HCT116 (cell line): ENCODE results near the gene CCDC69. TPM values are rescaled to one million over a fixed set of nuclear protein-coding genes. Genes with fewer than 3 reads are reported as not detected.

Experiments
- ATAC-seq: fragments of 200-7000 bp; cut with Tn5 transposase; 2 replicates; pipeline ENCODE4 v1.9.1; 2020; ENCODE audit warnings: mild to moderate bottlenecking, moderate library complexity
- BruUV-seq: library from RNA; stranded (reverse); fragments of 400-500 nt; replicated peaks from 2 replicates; lab custom pipeline; 2021; lab: Mats Ljungman, UMichigan
- CTCF ChIA-PET: fragments of 300-600 bp; sonication (Branson Sonifier 250); formaldehyde crosslinking; loops from one replicate; lab custom pipeline; 2021; ENCODE audit warnings: antibody characterized with exemption; lab: Charles Lee
- POLR2A ChIA-PET: fragments of 300-600, 350-600 bp; sonication (Branson Sonifier 250); formaldehyde crosslinking; loops from one replicate; lab custom pipeline; 2021; ENCODE audit warnings: antibody characterized with exemption; lab: Charles Lee
- RAD21 ChIA-PET, 2 experiments: fragments of 300-600 bp; sonication (Branson Sonifier 250); formaldehyde crosslinking; loops; one replicate each; lab custom pipeline; 2023; ENCODE audit warnings: low total read pairs in 2 of 2; ENCODE audit not compliant: uncharacterized antibody in 2 of 2, unreplicated experiment in 2 of 2, low non-redundant PET in 1 of 2; lab: Charles Lee
- DNase-seq: peaks from one replicate; pipeline ENCODE4 v3.0.0-alpha.2; 2010; ENCODE audit warnings: low read depth, low spot score
- H2AFZ ChIP-seq: fragments of 200-600 bp; shearing (Covaris generic), sonication (generic); 2 replicates; pipeline ENCODE4 v1.6.1; 2017; ENCODE audit warnings: low read depth, mixed run types, mixed read lengths, antibody characterized with exemption, low read length; ENCODE audit not compliant: poor library complexity, severe bottlenecking
- H3K27ac ChIP-seq: 2 replicates; pipeline ENCODE4 v1.5.1; 2012; ENCODE audit warnings: low read depth, low read length
- H3K27me3 ChIP-seq: fragments of 200-600 bp; sonication (generic); 2 replicates; pipeline ENCODE4 v1.6.1; 2016; ENCODE audit warnings: mixed run types, low read length, mixed read lengths; ENCODE audit not compliant: insufficient read depth
- H3K36me3 ChIP-seq, 2 experiments: fragments of 200-500 bp in 1 of 2; fragments of 200-600 bp in 1 of 2; sonication (Bioruptor generic) in 1 of 2; sonication (generic) in 1 of 2; 2 replicates each; pipeline versions ENCODE4 v1.5.1 to v1.6.1; 2014 to 2016; ENCODE audit warnings: low read length in 2 of 2, inconsistent platforms in 1 of 2, mixed read lengths in 1 of 2, mixed run types in 1 of 2; ENCODE audit not compliant: insufficient read depth in 2 of 2, control insufficient read depth in 1 of 2
- H3K4me1 ChIP-seq, 2 experiments: fragments of 200-600 bp in 1 of 2; sonication (generic) in 1 of 2; 2 replicates each; pipeline versions ENCODE4 v1.5.1 to v1.6.1; 2012 to 2017; ENCODE audit warnings: low read length in 2 of 2, inconsistent platforms in 1 of 2, mild to moderate bottlenecking in 1 of 2, mixed read lengths in 1 of 2, mixed run types in 1 of 2, moderate library complexity in 1 of 2; ENCODE audit not compliant: insufficient read depth in 2 of 2, control insufficient read depth in 1 of 2
- H3K4me2 ChIP-seq: fragments of 200-600 bp; sonication (generic); 2 replicates; pipeline ENCODE4 v1.6.1; 2017; ENCODE audit warnings: mixed run types, low read length, mixed read lengths
- H3K4me3 ChIP-seq, 2 experiments: fragments of 200-600 bp in 1 of 2; sonication (generic) in 1 of 2; replicated peaks in 1 of 2; 2 replicates each; pipeline ENCODE4 v1.5.1; 2011 to 2016; ENCODE audit warnings: low read length in 2 of 2, control low read depth in 1 of 2, low read depth in 1 of 2, mild to moderate bottlenecking in 1 of 2, mixed read lengths in 1 of 2, mixed run types in 1 of 2
- H3K79me2 ChIP-seq: fragments of 200-600 bp; sonication (generic); 2 replicates; pipeline ENCODE4 v1.6.1; 2017; ENCODE audit warnings: mild to moderate bottlenecking, mixed run types, low read length, moderate library complexity, mixed read lengths; ENCODE audit not compliant: insufficient read depth
- H3K9ac ChIP-seq: fragments of 200-600 bp; sonication (generic); 2 replicates; pipeline ENCODE4 v1.6.1; 2016; ENCODE audit warnings: low read length, mixed read lengths
- H3K9me2 ChIP-seq: fragments of 200-600 bp; sonication (generic), shearing (Covaris generic); 2 replicates; pipeline ENCODE4 v1.6.1; 2017; ENCODE audit warnings: mixed run types, mild to moderate bottlenecking, moderate library complexity; ENCODE audit not compliant: insufficient read depth
- H3K9me3 ChIP-seq, 2 experiments: fragments of 200-500 bp in 1 of 2; fragments of 200-600 bp in 1 of 2; sonication (Bioruptor generic) in 1 of 2; sonication (generic) in 1 of 2; 2 replicates each; pipeline ENCODE4 v1.6.1; 2014 to 2017; ENCODE audit warnings: low read length in 2 of 2, mixed read lengths in 2 of 2, inconsistent platforms in 1 of 2, low read depth in 1 of 2, mild to moderate bottlenecking in 1 of 2, mixed run types in 1 of 2, moderate library complexity in 1 of 2; ENCODE audit not compliant: control insufficient read depth in 1 of 2, insufficient read depth in 1 of 2
- H4K20me1 ChIP-seq: fragments of 200-600 bp; sonication (generic), shearing (Covaris generic); 2 replicates; pipeline ENCODE4 v1.6.1; 2017; ENCODE audit warnings: mixed run types, mild to moderate bottlenecking, moderate library complexity; ENCODE audit not compliant: insufficient read depth
- ATF3 ChIP-seq: IDR thresholded peaks from 2 replicates; pipeline ENCODE4 v1.6.1; 2012
- CBX3 ChIP-seq: IDR thresholded peaks from 2 replicates; pipeline ENCODE4 v1.6.1; 2012; ENCODE audit warnings: low read depth
- CEBPB ChIP-seq: IDR thresholded peaks from 2 replicates; pipeline ENCODE4 v1.6.1; 2012; ENCODE audit warnings: low read depth
- CTCF ChIP-seq, 3 experiments: fragments of 200-600 bp in 1 of 3; sonication (generic) in 1 of 3; IDR thresholded peaks in 2 of 3; conservative IDR thresholded peaks in 1 of 3; 2 replicates each; pipeline ENCODE4 v1.5.1; 2012 to 2017; ENCODE audit warnings: low read depth in 2 of 3, low read length in 2 of 3, antibody characterized with exemption in 1 of 3, borderline replicate concordance in 1 of 3, control low read depth in 1 of 3, mild to moderate bottlenecking in 1 of 3, mixed read lengths in 1 of 3, mixed run types in 1 of 3, moderate library complexity in 1 of 3; ENCODE audit not compliant: insufficient read depth in 1 of 3
- ELF1 ChIP-seq: IDR thresholded peaks from 2 replicates; pipeline ENCODE4 v1.6.1; 2012; ENCODE audit warnings: low read depth, borderline replicate concordance
- EZH2 ChIP-seq: fragments of 200-600 bp; sonication (generic); IDR thresholded peaks from 2 replicates; pipeline ENCODE4 v1.6.1; 2017; ENCODE audit warnings: antibody characterized with exemption, mixed run types
- JUND ChIP-seq: IDR thresholded peaks from 2 replicates; pipeline ENCODE4 v1.6.1; 2012
- MAX ChIP-seq: IDR thresholded peaks from 2 replicates; pipeline ENCODE4 v1.6.1; 2012
- POLR2A ChIP-seq: IDR thresholded peaks from 2 replicates; pipeline ENCODE4 v1.7.0; 2011; ENCODE audit warnings: borderline replicate concordance; ENCODE audit not compliant: insufficient read depth, insufficient read length; ENCODE audit errors: extremely low read depth
- RAD21 ChIP-seq: IDR thresholded peaks from 2 replicates; pipeline ENCODE4 v1.6.1; 2012; ENCODE audit warnings: low read depth, mild to moderate bottlenecking
- SIN3A ChIP-seq: IDR thresholded peaks from 2 replicates; pipeline ENCODE4 v1.6.1; 2012; ENCODE audit warnings: low read depth
- SP1 ChIP-seq: IDR thresholded peaks from 2 replicates; pipeline ENCODE4 v1.6.1; 2012; ENCODE audit warnings: low read depth
- SRF ChIP-seq: IDR thresholded peaks from 2 replicates; pipeline ENCODE4 v1.6.1; 2012; ENCODE audit warnings: low read depth
- TCF7L2 ChIP-seq: IDR thresholded peaks from 2 replicates; pipeline ENCODE4 v1.7.0; 2011; ENCODE audit warnings: borderline replicate concordance, inconsistent platforms; ENCODE audit not compliant: insufficient read depth, insufficient read length; ENCODE audit errors: extremely low read depth
- YY1 ChIP-seq: IDR thresholded peaks from 2 replicates; pipeline ENCODE4 v1.6.1; 2011; ENCODE audit warnings: low read length, low read depth, moderate library complexity, mild to moderate bottlenecking; ENCODE audit not compliant: insufficient replicate concordance; ENCODE audit errors: extremely low read depth
- ZBTB33 ChIP-seq: IDR thresholded peaks from 2 replicates; pipeline ENCODE4 v1.6.1; 2011; ENCODE audit warnings: mild to moderate bottlenecking, low read length, moderate library complexity; ENCODE audit not compliant: insufficient replicate concordance; ENCODE audit errors: extremely low read depth
- ZFX ChIP-seq: fragments of 450-650 bp; IDR thresholded peaks from 2 replicates; pipeline ENCODE4 v1.6.1; 2017
- ZNF274 ChIP-seq: fragments of 200-500 bp; sonication (Bioruptor generic); IDR thresholded peaks from 2 replicates; pipeline ENCODE4 v1.6.1; 2014; ENCODE audit warnings: mild to moderate bottlenecking, low read depth, low read length, inconsistent platforms
- intact Hi-C: fragments of 100-400 bp; cut with micrococcal nuclease; formaldehyde crosslinking; loops from 2 replicates; pipeline ENCODE4 v1.10.0; 2022
- total RNA-seq: library from RNA; stranded (reverse); gene quantifications from one replicate; pipeline ENCODE4 v1.2.1, GENCODE V29; 2021; ENCODE audit not compliant: unreplicated experiment

CCDC69 gene
- total RNA-seq, 1 experiment from 2014 or later, result 4.3 TPM

GRCh38 chr5:151141535-151141934 is 82.4 kb downstream of the CCDC69 start:
- BruUV-seq, result no TSS peak
- ATAC-seq, result no peak
- no peaks in the 10 kb centered on the region for H3K4me1 ChIP-seq
- TF ChIP-seq SP1 (no peak), SRF (no peak), POLR2A (no peak), CEBPB (no peak), ATF3 (no peak), TCF7L2 (no peak), CTCF (IDR thresholded peaks at IDR 0.05 in 2 of 3, conservative IDR thresholded peaks at IDR 0.05 in 1 of 3; ENCODE audit: borderline replicate concordance in 1 of 3, insufficient read depth in 1 of 3, low read depth in 2 of 3, low read length in 2 of 3) (no peak), MAX (no peak), SIN3A (no peak), RAD21 (no peak), ELF1 (no peak), YY1 (no peak), JUND (no peak), ZFX (no peak), ZNF274 (no peak), EZH2 (no peak), CBX3 (no peak), ZBTB33 (no peak)
- TF ChIP-seq, all 23 proteins: peak for 0
- no peak overlapping the region for H3K4me3 ChIP-seq
- DNase-seq, result no peak
- no peaks in the 10 kb centered on the region for H3K9me3 ChIP-seq
- H3K27ac ChIP-seq, result no peak overlapping the region
- ChIA-PET RAD21 (no interaction called here), POLR2A (no interaction called here), CTCF (interaction anchor here (1.0 to 1.9 kb wide), 2 partner anchors 16 to 23 kb away, joined by 3 to 5 read pairs; no protein-coding TSS in a partner anchor)
- H3K27me3 ChIP-seq, result no peaks in the 10 kb centered on the region
- intact Hi-C loops, result no loop called here
- no peaks in the 10 kb centered on the region for H4K20me1 ChIP-seq
- H3K9me2 ChIP-seq, result no peaks in the 10 kb centered on the region
- H2AFZ ChIP-seq, result no peak overlapping the region
- no peak overlapping the region for H3K4me2 ChIP-seq
- peaks cover 0 to 17% of the 10 kb centered on the region in 2 experiments; a peak in 3 of 4 replicates for H3K36me3 ChIP-seq
- H3K79me2 ChIP-seq, result no peaks in the 10 kb centered on the region
- H3K9ac ChIP-seq, result no peak overlapping the region
